ENCODE data around the gene CAV1.

DNA sequence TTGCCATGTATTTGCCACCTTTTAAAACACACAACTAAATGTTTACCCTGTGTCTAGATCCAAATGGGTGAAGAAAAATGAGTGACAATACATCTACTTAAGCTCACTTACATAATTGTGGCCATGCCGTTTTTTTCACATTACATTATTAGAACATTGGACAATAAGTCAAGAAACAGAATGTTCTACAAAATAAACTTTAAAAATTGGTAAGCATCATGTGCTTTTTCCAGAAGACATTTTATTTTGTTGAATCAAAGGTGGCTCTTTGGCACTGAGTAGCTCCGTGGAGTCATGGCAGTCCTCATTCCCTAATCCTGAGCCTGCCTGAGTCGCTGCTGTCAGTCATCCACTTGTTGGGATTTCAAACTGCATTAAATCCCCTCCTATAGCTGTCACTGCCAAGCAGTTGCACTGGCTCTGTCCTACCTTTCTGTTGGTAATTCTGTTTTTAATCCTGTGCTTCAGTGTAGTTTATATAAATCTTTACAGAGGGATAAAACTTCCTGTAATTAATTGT, 32.3 kb downstream of the CAV1 start:
- TF ChIP-seq ELF4 (IDR thresholded peaks at IDR 0.05) (no peak), FOXM1 (IDR thresholded peaks at IDR 0.05; ENCODE audit: borderline replicate concordance) (no peak), ARNT (IDR thresholded peaks at IDR 0.05) (no peak), SUZ12 (IDR thresholded peaks at IDR 0.05) (no peak), BHLHE40 (IDR thresholded peaks at IDR 0.05; ENCODE audit: borderline replicate concordance) (no peak), SP1 (IDR thresholded peaks at IDR 0.05) (no peak), TARDBP (IDR thresholded peaks at IDR 0.05) (no peak)

All from HEK293T (cell line).